Measurements from ENCODE around the gene THSD7B. TPM values are rescaled to one million over a fixed set of nuclear protein-coding genes. Genes with fewer than 3 reads are reported as not detected.

Gene THSD7B
- total RNA-seq, 1 donor from 2014 or later, result not detected

- intact Hi-C loops (cut with micrococcal nuclease), result no loop called here
- Mint-ChIP-seq H3K27me3 (no peaks in the 10 kb centered on the region), H3K27ac (no peak overlapping the region), H3K4me1 (no peaks in the 10 kb centered on the region), H3K9me3 (no peaks in the 10 kb centered on the region), H3K36me3 (ENCODE audit: low read depth) (no peaks in the 10 kb centered on the region), H3K4me3 (no peak overlapping the region)
- DNase-seq, result no peak
- no peak for ATAC-seq (ENCODE audit: low read depth)
- POLR2A ChIA-PET, result no interaction called here
- TF ChIP-seq CTCF (IDR thresholded peaks at IDR 0.05), result no peak
- CTCF ChIA-PET, result no interaction called here
Measured at GRCh38 chr2:136917411-136917881, 152.1 kb downstream of the THSD7B start.

GRCh38 chr2:136919682-136920081 is 154.3 kb downstream of the THSD7B start:
- TF ChIP-seq CTCF (IDR thresholded peaks at IDR 0.05), result no peak

GRCh38 chr2:136920652-136921333 is 155.4 kb downstream of the THSD7B start:
- peaks cover 10% of the 10 kb centered on the region for H3K9me3 Mint-ChIP-seq
- H3K36me3 Mint-ChIP-seq (ENCODE audit: low read depth), result no peaks in the 10 kb centered on the region
- no peak overlapping the region for H3K27ac Mint-ChIP-seq
- no peaks in the 10 kb centered on the region for H3K4me1 Mint-ChIP-seq
- intact Hi-C loops (cut with micrococcal nuclease), result no loop called here
- TF ChIP-seq CTCF (IDR thresholded peaks at IDR 0.05), result no peak
- ATAC-seq (ENCODE audit: low read depth) (no peak), DNase-seq (no peak)
- no peaks in the 10 kb centered on the region for H3K27me3 Mint-ChIP-seq
- no peak overlapping the region for H3K4me3 Mint-ChIP-seq
- ChIA-PET CTCF (no interaction called here), POLR2A (no interaction called here)

More at GRCh38 chr2:136919682-136920081, 154.3 kb downstream of the THSD7B start:
- Mint-ChIP-seq H3K9me3 (peaks cover 5% of the 10 kb centered on the region), H3K4me1 (no peaks in the 10 kb centered on the region), H3K36me3 (ENCODE audit: low read depth) (no peaks in the 10 kb centered on the region), H3K4me3 (no peak overlapping the region), H3K27ac (no peak overlapping the region), H3K27me3 (no peaks in the 10 kb centered on the region)
- DNase-seq (no peak), ATAC-seq (ENCODE audit: low read depth) (no peak)
- CTCF ChIA-PET, result no interaction called here
- intact Hi-C loops (cut with micrococcal nuclease), result no loop called here
- POLR2A ChIA-PET, result no interaction called here

GRCh38 chr2:136927156-136927555 is 161.8 kb downstream of the THSD7B start:
- Mint-ChIP-seq H3K27ac (no peak overlapping the region), H3K36me3 (ENCODE audit: low read depth) (no peaks in the 10 kb centered on the region), H3K27me3 (no peaks in the 10 kb centered on the region), H3K4me1 (no peaks in the 10 kb centered on the region), H3K9me3 (peaks cover 10% of the 10 kb centered on the region), H3K4me3 (no peak overlapping the region)
- no peak for TF ChIP-seq CTCF (IDR thresholded peaks at IDR 0.05)
- no peak for DNase-seq
- CTCF ChIA-PET, result no interaction called here
- intact Hi-C loops (cut with micrococcal nuclease), result no loop called here
- POLR2A ChIA-PET, result no interaction called here
- ATAC-seq (ENCODE audit: low read depth), result no peak

- ATAC-seq (ENCODE audit: low read depth) (no peak), DNase-seq (no peak)
- POLR2A ChIA-PET, result no interaction called here
- no peak overlapping the region for H3K27ac Mint-ChIP-seq
- no peaks in the 10 kb centered on the region for H3K27me3 Mint-ChIP-seq
- CTCF ChIA-PET, result no interaction called here
- H3K36me3 Mint-ChIP-seq (ENCODE audit: low read depth), result no peaks in the 10 kb centered on the region
- H3K4me3 Mint-ChIP-seq, result no peak overlapping the region
- TF ChIP-seq CTCF (IDR thresholded peaks at IDR 0.05), result no peak
- no peaks in the 10 kb centered on the region for H3K4me1 Mint-ChIP-seq
- intact Hi-C loops (cut with micrococcal nuclease), result no loop called here
- peaks cover 6% of the 10 kb centered on the region for H3K9me3 Mint-ChIP-seq
Measured at GRCh38 chr2:136929531-136929930, 164.2 kb downstream of the THSD7B start.
